CD4-positive, alpha-beta T cell treated with Interleukin-21 for 1 hour (primary cell): ENCODE measurements around the gene ZBTB16.

Experiments
- DNase-seq: peaks from one replicate; pipeline ENCODE4 v3.0.0-alpha.2; 2020

ZBTB16 gene, protein sequence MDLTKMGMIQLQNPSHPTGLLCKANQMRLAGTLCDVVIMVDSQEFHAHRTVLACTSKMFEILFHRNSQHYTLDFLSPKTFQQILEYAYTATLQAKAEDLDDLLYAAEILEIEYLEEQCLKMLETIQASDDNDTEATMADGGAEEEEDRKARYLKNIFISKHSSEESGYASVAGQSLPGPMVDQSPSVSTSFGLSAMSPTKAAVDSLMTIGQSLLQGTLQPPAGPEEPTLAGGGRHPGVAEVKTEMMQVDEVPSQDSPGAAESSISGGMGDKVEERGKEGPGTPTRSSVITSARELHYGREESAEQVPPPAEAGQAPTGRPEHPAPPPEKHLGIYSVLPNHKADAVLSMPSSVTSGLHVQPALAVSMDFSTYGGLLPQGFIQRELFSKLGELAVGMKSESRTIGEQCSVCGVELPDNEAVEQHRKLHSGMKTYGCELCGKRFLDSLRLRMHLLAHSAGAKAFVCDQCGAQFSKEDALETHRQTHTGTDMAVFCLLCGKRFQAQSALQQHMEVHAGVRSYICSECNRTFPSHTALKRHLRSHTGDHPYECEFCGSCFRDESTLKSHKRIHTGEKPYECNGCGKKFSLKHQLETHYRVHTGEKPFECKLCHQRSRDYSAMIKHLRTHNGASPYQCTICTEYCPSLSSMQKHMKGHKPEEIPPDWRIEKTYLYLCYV

GRCh38 chr11:114059278-114059983 lies at the start of gene ZBTB16:
TSS of gene ZBTB16 (plus strand) at chr11:114059711. CDS start at chr11:114063301, 3,590 bp downstream.
- peak; percentile 72 for DNase-seq

DNA sequence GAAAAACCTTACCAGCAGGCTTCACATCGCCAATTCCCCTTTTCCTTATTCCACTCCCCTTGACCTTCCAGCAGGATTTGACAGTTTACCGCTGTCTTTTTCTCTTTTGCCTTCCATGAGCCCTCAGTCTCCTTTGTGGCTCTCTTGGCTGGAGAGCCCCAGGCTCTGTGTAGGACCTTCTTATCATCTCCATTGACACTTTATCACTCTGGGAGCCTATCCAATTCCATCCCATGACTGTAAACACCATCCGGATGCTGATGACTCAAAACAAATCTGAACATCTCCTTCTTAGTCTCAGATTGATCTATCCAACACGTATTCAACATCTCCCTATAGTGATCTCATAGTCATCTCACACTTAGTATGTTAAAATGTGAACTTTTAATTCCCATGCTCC lies 48.6 kb upstream of the ZBTB16 start:
- no peak for DNase-seq

- no peak for DNase-seq
Observed at GRCh38 chr11:114011443-114011842, 48.1 kb upstream of the ZBTB16 start.

- no peak for DNase-seq
Observed at GRCh38 chr11:114015117-114015516, 44.4 kb upstream of the ZBTB16 start.

GRCh38 chr11:114016986-114017385 lies 42.5 kb upstream of the ZBTB16 start:
- DNase-seq, result no peak

- DNase-seq, result no peak
Observed at GRCh38 chr11:114017723-114018122, 41.8 kb upstream of the ZBTB16 start.

GRCh38 chr11:114019046-114019445 lies 40.5 kb upstream of the ZBTB16 start:
- DNase-seq, result no peak

DNA sequence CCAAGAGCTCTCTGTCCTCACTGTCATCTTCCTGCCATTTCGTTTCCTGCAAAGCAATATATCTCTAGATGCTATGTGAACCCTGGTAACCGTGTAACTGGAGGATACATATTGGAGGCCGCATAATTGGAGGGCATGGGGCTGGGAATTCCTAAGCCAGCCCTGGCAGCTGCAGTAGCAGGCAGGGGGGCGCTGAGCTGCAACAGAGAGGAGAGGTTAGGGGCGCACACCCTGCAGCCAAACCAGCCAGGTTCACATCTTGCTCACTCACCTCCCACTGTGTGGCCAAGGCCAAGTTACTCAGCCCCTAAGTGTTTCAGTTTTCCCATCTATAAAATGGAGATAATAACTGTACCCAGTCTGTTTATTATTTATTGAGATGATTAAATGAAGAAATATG lies 39.9 kb upstream of the ZBTB16 start:
- DNase-seq, result no peak

GRCh38 chr11:114025329-114025907 lies 34.1 kb upstream of the ZBTB16 start:
- no peak for DNase-seq

DNA sequence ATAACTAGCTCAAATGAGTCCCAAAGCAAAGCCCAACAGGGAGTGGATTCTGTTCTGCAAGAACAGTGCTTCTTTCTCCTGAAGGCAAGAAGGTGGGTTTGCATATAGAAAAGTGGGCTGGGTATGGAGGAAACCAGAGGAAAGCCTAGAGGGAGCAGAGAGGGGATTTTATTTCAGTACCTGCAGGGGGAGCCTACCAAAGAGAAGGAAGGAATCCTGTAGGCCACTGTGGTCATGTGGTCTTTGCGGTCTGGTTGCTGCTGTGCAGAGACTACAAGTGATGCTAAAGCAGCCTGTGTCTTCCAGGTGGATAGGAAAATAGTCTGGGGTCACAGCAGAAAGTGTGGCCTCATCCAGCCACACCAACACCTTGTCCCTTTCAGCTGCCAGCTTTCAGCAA lies 33.2 kb upstream of the ZBTB16 start:
- DNase-seq, result peak; percentile 33

- DNase-seq, result no peak
Observed at GRCh38 chr11:114027391-114027790, 32.1 kb upstream of the ZBTB16 start.

- no peak for DNase-seq
Observed at GRCh38 chr11:114027926-114028325, 31.6 kb upstream of the ZBTB16 start.

DNA sequence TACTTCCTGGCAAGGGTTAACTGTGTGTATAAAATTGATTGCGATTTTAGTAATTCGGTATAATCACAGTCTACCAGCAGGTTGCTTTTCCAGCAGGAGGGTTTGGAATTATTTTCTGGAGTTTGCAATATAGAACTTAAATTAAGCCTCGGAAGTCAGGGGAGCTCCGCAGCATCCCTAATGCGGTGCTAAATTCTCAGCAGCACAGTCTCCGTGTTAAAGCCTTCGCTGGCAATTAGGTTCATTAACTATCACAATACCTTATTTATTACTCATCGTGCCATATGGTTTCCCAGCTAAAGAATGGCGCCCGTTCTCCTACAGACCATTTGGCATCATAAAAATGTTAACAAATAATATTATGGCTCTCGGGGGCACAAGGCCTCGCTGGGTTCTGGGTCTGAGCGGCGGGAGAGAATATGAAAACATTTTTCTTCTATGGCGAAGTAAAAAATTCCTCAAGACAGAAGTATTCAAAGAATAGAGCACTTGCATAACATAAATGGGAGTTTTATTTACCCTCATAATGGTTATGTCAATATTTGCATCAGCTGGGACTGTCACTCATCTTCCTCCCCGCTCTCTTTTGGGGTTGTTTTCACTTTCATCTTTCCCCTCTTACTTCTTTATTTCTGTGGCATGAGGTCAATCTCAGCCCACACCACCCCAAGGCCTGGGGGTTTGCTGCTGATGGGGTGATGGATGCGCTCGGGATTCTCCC lies 28.1 kb upstream of the ZBTB16 start:
- DNase-seq, result no peak

DNA sequence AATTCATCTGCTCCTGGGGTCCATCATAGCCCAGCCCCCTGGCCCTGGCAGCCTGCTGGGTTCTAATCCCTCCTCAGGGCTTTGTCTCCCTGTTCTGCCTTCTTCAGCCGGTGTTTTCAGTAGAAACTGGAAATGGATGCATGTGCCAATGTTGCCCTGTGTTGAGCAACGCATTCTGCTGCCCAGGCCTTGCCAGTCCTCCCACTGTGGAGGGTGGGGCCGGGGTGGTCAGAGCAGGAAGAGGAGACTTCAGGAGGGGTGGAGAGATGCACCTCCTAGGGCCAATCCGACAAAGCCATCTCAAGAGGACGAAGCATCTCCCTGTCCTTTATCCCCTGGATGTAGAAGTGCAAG lies 27.6 kb upstream of the ZBTB16 start:
- DNase-seq, result no peak

DNA sequence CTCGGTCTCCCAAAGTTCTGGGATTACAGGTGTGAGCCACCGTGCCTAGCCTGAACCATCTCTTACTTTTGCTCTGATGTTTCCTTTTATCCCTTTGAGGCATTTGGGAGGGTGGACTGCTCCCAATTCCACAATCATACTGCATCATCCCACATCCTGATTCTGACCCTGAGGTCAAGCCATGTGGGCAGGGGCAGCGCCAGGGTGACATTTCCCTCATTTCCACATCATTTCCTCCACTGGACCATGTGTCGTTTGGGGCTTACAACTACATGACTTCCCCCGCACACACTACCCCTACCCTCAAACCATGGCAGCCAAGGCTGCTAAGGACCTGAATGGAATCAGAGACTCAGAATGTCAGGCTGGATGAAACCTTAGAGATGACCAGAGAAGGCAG lies 26.4 kb upstream of the ZBTB16 start:
- DNase-seq, result no peak

- no peak for DNase-seq
Observed at GRCh38 chr11:114033572-114033971, 25.9 kb upstream of the ZBTB16 start.

DNA sequence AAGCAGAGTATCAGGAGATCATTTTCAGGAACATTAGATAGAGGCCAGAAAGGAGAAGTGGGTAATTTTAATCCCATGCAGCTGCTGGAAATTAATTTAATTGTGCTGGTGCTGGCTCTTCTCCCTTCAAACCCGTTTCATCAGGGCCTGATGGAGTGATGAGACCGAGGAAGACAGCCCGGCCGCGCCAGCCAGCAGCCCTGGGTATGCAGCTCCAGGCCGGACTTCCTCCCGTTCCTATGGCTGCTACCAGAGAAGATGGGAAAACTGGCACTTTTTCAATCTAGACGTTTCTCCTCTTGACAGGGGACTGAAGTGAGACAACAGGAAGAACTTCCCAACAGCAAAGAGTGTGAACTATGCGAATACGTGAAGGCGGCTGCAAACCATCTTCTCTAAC lies 24.6 kb upstream of the ZBTB16 start:
- DNase-seq, result no peak

DNA sequence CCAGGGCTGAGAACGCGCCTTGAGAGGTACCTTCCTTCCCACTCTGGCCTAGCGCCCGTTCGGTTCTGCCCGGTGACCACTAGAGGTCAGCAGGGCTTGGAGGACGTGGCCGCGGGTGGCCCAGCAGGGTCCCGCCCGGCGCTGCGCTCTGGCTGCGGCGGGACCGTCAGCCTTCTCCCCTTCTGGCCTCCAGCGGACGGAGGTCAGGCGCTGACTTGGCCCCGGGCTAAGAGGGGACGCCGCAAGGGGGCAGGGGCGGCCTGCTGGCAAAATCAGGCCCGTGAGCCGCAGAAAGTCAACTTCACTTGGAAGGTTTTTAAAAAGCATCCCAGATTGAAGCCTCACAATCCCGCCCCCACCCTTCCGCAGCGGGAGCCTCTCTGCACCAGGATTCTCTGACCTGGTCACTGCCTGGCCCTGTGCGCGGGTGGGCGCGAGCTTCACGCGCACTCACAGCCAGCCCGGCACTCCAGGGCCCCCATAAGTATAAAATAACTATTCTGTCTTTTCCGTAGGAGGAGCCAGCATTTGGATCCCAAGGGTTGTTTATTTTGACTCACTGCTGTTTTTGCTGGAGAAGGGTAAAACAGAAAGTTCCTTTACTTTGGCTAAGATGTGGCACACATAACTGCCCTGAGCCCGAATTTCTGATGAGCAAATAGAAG lies 23.2 kb upstream of the ZBTB16 start:
- peak; percentile 58 for DNase-seq

DNA sequence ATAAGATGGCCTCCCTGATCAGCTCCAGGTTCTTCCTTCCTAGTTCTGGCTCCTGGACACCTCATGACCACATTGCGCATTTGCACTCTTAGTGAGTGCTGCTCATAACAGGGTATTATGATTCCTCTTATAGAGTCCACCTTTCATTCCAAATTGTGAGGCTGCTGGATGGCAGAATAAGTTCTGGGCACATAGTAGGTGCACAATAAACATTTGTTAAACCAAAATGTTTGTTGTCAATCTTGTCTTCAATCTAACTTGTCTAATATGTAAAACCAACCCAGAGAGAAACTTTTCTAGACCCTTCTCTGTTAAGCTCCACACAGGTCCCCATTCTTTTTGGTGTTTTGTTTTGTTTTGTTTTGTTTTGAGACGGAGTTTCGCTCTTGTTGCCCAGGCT lies 22.6 kb upstream of the ZBTB16 start:
- DNase-seq, result no peak

- DNase-seq, result no peak
Observed at GRCh38 chr11:114039551-114039950, 20.0 kb upstream of the ZBTB16 start.

GRCh38 chr11:114040706-114041211 lies 18.8 kb upstream of the ZBTB16 start:
- no peak for DNase-seq

DNA sequence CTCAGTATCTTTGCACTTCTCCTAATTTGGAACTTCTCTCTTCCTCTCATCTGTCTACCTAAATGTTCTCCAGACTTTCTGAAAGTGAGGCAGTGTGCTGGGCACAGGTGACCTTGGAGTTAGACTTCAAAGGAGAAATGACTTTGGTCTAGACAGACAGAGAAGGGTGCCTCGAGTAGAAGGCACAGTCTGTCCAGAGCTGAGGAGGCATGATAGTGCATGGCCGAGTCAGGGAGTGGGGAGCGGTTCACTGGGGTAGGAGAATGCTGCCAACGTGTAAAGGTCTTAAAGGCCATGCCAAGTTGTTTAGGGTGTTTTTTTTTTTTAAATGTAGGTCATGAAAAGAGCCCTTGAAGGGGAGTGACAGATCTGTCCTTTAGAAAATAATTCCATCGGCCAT lies 17.3 kb upstream of the ZBTB16 start:
- no peak for DNase-seq
